ENCODE measurements around the gene OR4F6.
A peak's percentile ranks its signal among the peaks of the same experiment; 100 is the strongest.
"Not testable (repeated sequence)": the region's sequence is repeated elsewhere in the genome, so short reads cannot be mapped to it uniquely, and the experiment has no call there.

The OR4F6 gene

GRCh38 chr15:101775136-101775535 is 28.2 kb upstream of the OR4F6 start:
- no peak for DNase-seq
- no peaks in the 10 kb centered on the region for H3K9me3 ChIP-seq
- TF ChIP-seq CTCF (IDR thresholded peaks at IDR 0.05; ENCODE audit: low read depth, low read length): no peak
- H3K4me3 ChIP-seq (ENCODE audit: low read depth, low read length): no peak overlapping the region
- H3K36me3 ChIP-seq: no peaks in the 10 kb centered on the region
- H3K4me1 ChIP-seq: no peaks in the 10 kb centered on the region
- H3K27me3 ChIP-seq: peaks cover 35% of the 10 kb centered on the region

DNA sequence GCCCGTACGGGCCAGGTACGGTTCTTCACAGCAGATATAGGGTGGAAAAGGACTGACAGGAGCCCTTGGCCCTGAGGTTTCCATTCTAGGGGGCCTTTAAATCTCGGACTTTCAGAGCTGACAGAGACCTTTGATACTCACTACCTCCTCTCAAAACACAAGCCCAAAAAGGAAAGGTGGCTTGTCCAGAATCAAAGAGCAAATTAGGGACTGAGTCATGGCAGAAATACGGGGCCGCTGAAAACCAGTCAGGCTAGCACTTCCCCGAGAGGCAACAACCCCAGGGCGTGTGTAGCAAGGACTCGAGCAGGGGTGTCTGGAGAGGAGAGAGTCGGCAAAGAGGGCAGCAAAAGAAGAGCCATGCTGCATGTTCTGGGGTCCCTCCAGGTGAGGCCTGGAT is 24.7 kb upstream of the OR4F6 start:
- H3K4me3 ChIP-seq (ENCODE audit: low read depth, low read length); DNase-seq; H3K9me3 ChIP-seq; H3K4me1 ChIP-seq; H3K36me3 ChIP-seq: not testable (repeated sequence)
- H3K27me3 ChIP-seq: peaks cover 32% of the 10 kb centered on the region

DNA sequence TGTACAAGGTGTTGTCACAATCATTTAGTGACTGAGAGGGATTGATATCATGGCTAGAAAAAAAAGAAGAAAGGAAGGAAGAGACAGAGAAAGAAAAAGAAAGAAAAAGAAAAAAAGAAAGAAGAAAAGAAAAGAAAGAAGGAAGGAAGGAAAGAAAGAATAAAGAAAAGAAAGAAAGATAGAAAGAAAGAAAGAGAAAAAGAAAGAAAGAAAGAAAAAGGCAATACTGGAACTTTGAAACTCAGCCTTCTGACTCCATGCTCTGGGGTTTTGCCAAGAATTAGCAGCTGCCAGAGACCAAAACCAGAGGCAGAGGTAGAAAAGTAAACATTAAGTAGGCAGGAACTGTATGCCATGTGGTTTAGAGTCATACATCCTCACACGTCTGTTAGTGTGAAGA is 23.1 kb upstream of the OR4F6 start:
- DNase-seq; H3K9me3 ChIP-seq; H3K4me1 ChIP-seq; H3K36me3 ChIP-seq; H3K4me3 ChIP-seq (ENCODE audit: low read depth, low read length): not testable (repeated sequence)
- peaks cover 22% of the 10 kb centered on the region for H3K27me3 ChIP-seq

DNA sequence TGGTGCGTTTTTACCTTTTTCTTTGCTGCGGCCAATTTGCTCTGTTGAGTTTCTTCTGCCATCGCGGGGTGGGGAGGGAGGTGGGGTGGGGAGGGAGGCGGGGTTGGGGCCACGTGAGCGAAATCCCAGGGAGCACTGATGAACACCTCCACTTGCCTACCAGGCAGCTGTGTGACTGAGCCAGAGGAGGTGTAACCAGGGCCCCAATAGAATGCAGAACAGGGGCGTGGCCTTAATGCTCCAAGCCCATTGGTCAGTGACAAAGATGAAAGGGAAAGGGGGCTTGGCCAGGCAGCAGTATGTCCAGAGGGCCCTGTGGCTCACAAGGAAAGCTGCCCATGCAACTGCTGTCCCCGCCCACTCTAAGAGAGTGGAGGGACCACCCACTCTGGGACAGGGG is 21.4 kb upstream of the OR4F6 start:
- Histone ChIP-seq H3K36me3 (no peaks in the 10 kb centered on the region), H3K9me3 (no peaks in the 10 kb centered on the region), H3K4me1 (no peaks in the 10 kb centered on the region), H3K27me3 (peaks cover 12% of the 10 kb centered on the region), H3K4me3 (ENCODE audit: low read depth, low read length) (no peak overlapping the region)
- TF ChIP-seq CTCF (IDR thresholded peaks at IDR 0.05; ENCODE audit: low read depth, low read length): no peak
- DNase-seq: peak; percentile 59

- Histone ChIP-seq H3K4me3 (ENCODE audit: low read depth, low read length) (no peak overlapping the region), H3K27me3 (peaks cover under 1% of the 10 kb centered on the region), H3K36me3 (no peaks in the 10 kb centered on the region), H3K9me3 (no peaks in the 10 kb centered on the region), H3K4me1 (no peaks in the 10 kb centered on the region)
- DNase-seq: no peak
- TF ChIP-seq CTCF (IDR thresholded peaks at IDR 0.05; ENCODE audit: low read depth, low read length): no peak
These were observed 18.7 kb upstream of the OR4F6 start for GRCh38 chr15:101784644-101785043.

DNA sequence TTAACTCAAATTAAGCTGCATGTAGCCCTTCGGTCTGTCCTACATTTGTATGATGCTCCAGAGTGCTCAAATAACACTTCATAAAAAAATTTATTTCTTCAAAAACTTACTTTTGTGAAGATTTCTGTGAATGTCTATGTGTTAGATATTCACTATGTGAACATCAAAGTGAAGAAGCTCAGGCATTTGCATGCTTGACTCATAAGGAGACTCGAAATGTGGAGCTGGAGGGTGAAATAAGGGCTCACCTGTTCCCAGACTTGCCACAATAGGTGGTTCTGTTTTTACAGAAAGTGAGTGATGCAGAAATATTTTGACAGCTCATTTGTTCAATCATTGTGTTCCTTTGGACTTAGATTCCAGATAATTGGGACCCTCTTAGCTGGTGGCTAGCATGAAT is 16.9 kb upstream of the OR4F6 start:
- not testable (repeated sequence) for H3K9me3 ChIP-seq; H3K36me3 ChIP-seq; H3K27me3 ChIP-seq; DNase-seq; H3K4me3 ChIP-seq (ENCODE audit: low read depth, low read length); H3K4me1 ChIP-seq

- not testable (repeated sequence) for H3K36me3 ChIP-seq; H3K4me3 ChIP-seq (ENCODE audit: low read depth, low read length); DNase-seq; H3K4me1 ChIP-seq; H3K9me3 ChIP-seq; H3K27me3 ChIP-seq
These were observed 15.3 kb upstream of the OR4F6 start for GRCh38 chr15:101788001-101788400.

DNA sequence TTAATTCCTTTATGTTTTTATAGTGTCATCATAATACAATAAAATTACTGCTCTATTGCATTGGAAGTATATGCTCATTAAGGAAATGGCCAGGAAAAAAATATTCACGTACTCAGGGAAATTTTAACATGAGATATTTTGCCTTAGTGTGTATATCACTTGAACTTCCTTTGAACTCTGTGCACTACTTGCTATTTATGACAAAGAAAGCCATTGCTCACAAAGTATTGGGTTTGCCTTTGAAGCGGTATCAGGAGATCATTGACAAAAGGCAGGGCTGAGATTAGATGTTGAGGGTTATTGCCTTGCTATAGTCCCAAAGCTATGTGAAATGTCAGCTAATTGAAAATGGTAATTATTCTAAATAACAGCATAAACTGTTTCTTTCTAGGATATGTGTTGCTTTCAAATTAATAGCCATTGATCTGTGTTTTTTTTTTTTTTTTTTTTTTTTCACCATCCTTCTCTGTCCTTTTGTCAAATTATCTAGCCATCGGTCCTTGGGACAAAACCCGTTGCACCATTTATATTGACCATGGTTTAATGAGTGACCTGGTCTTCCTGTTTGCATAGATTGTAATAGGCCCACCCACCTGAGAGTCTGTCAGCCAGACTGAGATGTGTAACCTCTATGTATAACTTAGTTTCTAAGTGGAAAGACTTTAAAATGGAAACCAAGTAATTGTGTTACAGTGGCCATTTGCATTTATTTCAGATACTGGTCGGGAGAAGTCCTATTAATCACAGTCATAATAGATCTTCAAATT is 14.6 kb upstream of the OR4F6 start:
- not testable (repeated sequence) for H3K27me3 ChIP-seq; H3K4me1 ChIP-seq; H3K36me3 ChIP-seq; H3K9me3 ChIP-seq; DNase-seq; H3K4me3 ChIP-seq (ENCODE audit: low read depth, low read length)

- DNase-seq; H3K4me1 ChIP-seq; H3K36me3 ChIP-seq; H3K9me3 ChIP-seq; H3K27me3 ChIP-seq; H3K4me3 ChIP-seq (ENCODE audit: low read depth, low read length): not testable (repeated sequence)
These were observed 12.6 kb upstream of the OR4F6 start for GRCh38 chr15:101790748-101791147.

GRCh38 chr15:101793981-101794380 is 9.3 kb upstream of the OR4F6 start:
- not testable (repeated sequence) for H3K4me3 ChIP-seq (ENCODE audit: low read depth, low read length); DNase-seq; H3K9me3 ChIP-seq; H3K36me3 ChIP-seq; H3K4me1 ChIP-seq
- H3K27me3 ChIP-seq: peaks cover 20% of the 10 kb centered on the region
